GM06990 (cell line): ENCODE results near the gene SEPTIN2.
"Not testable (repeated sequence)": the region's sequence is repeated elsewhere in the genome, so short reads cannot be mapped to it uniquely, and the experiment has no call there.

ENCODE experiments used
- DNase-seq: peaks from one replicate; pipeline ENCODE4 v3.0.0-alpha.2; 2011; ENCODE audit not compliant: insufficient read length; ENCODE audit errors: extremely low read depth
- H3K27me3 ChIP-seq: replicated peaks from 2 replicates; pipeline ENCODE4 v1.6.0; 2011; ENCODE audit warnings: low read length; ENCODE audit not compliant: control insufficient read depth, insufficient read depth
- H3K36me3 ChIP-seq: 2 replicates; pipeline ENCODE4 v1.5.1; 2011; ENCODE audit warnings: low read length; ENCODE audit not compliant: control insufficient read depth, insufficient read depth
- H3K4me3 ChIP-seq: replicated peaks from 2 replicates; pipeline ENCODE4 v1.5.1; 2011; ENCODE audit warnings: low read depth, mild to moderate bottlenecking, control low read depth, low read length
- TF ChIP-seq, protein P1 (sequence below): IDR thresholded peaks from 2 replicates; pipeline ENCODE4 v1.5.1; 2011; ENCODE audit warnings: low read length, control low read depth, mild to moderate bottlenecking, inconsistent platforms; ENCODE audit not compliant: insufficient read depth, poor library complexity, severe bottlenecking

SEPTIN2 gene

DNA sequence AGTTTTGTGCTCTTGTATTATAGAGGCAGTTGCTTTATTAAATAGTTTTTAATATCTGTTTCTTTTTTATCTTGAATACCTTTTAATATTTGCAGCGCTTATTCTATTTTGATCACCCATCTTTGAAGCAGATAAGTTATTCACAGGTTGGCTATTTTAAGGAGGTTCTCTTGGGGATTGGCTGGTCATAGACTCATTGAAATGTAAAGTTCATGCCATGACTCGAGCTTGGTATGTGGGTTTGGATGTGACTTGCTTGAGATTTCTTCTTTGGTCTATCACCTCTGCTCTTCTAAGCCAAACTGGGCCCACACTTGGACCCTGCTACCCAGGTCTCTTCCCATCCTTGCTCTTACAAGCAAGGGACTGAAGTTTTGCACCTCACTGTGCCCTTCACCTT, 74.0 kb downstream of the SEPTIN2 start:
- no peak for DNase-seq
- H3K27me3 ChIP-seq, result no peaks in the 10 kb centered on the region
- no peak overlapping the region for H3K4me3 ChIP-seq
- H3K36me3 ChIP-seq, result no peaks in the 10 kb centered on the region
- TF ChIP-seq, protein P1, sequence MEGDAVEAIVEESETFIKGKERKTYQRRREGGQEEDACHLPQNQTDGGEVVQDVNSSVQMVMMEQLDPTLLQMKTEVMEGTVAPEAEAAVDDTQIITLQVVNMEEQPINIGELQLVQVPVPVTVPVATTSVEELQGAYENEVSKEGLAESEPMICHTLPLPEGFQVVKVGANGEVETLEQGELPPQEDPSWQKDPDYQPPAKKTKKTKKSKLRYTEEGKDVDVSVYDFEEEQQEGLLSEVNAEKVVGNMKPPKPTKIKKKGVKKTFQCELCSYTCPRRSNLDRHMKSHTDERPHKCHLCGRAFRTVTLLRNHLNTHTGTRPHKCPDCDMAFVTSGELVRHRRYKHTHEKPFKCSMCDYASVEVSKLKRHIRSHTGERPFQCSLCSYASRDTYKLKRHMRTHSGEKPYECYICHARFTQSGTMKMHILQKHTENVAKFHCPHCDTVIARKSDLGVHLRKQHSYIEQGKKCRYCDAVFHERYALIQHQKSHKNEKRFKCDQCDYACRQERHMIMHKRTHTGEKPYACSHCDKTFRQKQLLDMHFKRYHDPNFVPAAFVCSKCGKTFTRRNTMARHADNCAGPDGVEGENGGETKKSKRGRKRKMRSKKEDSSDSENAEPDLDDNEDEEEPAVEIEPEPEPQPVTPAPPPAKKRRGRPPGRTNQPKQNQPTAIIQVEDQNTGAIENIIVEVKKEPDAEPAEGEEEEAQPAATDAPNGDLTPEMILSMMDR, result no peak

DNA sequence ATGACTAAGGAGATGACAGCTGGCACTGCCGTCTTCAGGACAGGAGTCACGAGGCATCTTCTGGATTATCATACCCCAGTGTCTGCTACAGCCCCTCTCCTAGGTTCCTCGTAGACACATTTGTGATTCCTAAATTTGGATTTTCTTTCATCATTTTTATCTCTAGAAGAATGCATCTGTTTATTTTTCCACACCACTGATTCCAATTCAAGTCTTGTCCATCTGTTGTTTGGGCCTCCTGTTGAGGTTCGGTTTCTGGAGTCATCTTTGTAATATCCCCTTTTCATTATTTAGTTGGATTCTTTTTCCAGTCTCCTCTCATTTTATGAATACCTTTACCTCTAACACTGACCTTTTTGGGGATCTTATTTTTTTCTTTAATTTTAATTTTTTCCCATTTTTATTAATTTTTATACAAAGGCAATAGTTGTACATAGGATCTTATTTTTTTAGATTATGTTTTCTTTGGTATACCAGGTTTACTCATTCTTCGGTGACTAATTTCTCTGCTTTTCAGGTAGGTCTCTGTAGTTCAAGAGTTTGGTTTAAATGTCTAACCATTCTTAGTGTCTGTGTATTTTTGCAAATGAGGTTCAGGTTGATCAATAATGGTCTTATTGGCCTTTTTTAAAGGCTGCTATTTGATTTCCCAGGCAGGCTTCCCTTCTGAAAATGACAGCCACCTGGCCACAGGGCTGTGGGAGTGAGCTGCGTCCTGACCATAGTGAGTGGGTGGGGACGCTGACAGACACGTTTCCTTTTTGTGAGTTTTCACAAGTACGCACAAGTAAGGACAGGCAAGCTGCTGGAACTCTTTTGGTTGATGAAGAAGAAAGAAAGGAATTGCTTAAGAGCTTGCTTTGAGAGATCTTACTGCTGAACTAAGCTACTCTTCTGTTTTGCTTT, 74.8 kb downstream of the SEPTIN2 start:
- TF ChIP-seq, protein P1, result no peak
- H3K27me3 ChIP-seq, result no peaks in the 10 kb centered on the region
- H3K4me3 ChIP-seq, result no peak overlapping the region
- DNase-seq, result no peak
- no peaks in the 10 kb centered on the region for H3K36me3 ChIP-seq

DNA sequence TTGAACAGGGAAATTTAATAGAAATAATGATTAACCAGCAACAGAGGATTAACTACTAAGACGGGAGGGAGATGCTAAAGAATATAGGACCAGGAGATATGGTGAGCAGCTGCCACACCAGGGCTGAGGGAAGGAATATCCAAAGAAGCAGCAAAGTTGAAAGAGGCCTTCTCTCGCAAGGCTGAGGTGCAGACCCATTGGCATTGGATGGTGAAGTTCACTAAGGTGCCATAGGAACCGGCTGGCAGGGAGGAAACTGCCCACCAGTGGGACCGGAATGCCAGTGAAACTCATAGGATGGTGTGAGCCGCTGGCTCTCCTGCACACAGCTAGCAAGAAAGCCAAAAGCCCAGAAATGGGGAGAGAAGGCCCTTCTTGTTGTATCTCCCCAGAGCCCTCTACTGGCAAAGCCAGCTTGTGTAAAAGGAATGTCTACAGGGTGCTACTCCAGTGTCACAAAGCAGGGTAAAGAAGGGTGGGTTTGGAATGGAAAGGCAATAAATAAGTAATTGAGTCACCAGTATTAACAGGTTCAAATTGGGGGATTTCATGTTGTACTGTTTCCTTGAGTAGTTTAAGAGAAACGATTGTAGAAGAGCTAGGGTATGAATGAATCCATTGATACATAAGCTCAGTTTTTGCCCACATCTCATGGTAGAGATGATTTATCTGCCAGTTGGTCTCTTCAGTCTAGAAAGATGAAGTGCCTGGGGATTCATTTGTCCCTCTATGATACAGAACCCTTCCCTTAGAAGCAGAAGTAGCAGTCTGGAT, 76.4 kb downstream of the SEPTIN2 start:
- TF ChIP-seq, protein P1, result peak; percentile 66

DNA sequence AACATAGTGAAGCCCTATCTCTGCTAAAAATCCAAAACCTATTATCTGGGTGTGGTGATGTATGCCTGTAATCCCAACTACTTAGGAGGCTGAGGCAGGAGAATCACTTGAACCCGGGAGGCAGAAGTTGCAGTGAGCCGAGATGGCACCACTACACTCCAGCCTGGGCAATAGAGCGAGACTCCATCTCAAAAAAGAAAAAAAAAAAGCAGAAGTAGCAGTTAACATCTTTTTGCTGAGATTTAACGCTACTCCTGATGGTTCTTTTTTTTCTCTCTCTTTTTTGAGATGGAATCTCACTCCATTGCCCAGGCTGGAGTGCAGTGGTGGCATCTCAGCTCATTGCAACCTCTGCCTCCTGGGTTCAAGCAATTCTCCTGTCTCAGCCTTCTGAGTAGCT, 77.0 kb downstream of the SEPTIN2 start:
- not testable (repeated sequence) for H3K36me3 ChIP-seq, H3K4me3 ChIP-seq, H3K27me3 ChIP-seq, DNase-seq

More for the DNA sequence above, 76.4 kb downstream of the SEPTIN2 start:
- H3K4me3 ChIP-seq, result no peak overlapping the region
- no peak for DNase-seq
- no peaks in the 10 kb centered on the region for H3K27me3 ChIP-seq
- H3K36me3 ChIP-seq, result no peaks in the 10 kb centered on the region

DNA sequence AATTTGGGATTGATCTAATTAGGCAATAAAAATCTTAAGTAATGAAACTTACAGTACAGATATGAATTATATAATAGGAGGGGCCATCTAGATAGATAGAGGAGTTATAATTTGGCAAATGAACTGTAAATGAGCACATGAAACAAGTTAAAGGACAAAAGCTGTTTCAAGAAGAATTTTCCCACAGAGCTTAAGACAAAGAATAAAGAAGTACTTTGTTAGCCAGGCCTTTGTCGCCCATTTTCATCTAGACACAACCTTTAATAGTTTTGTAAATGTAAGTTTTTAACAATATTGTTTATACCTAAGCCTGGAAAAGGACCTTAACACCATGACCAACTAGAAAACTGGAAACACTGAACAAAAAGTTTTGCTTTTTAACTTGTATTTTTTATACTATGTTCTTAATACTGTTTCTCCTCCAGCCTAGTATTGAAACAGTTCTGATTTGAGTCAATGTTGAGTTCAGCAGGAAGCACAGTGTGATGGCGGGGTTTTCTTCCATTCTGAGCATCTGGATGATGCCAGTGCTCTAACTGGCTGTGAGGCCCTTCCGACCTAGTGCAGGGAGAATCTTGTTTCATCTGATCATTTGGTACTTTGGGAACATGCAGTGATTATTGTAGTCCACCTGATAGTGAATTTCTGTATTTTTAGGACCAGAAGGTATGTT, 77.9 kb downstream of the SEPTIN2 start:
- TF ChIP-seq, protein P1, result no peak
- H3K27me3 ChIP-seq, result no peaks in the 10 kb centered on the region
- H3K36me3 ChIP-seq, result no peaks in the 10 kb centered on the region
- H3K4me3 ChIP-seq, result no peak overlapping the region
- no peak for DNase-seq

DNA sequence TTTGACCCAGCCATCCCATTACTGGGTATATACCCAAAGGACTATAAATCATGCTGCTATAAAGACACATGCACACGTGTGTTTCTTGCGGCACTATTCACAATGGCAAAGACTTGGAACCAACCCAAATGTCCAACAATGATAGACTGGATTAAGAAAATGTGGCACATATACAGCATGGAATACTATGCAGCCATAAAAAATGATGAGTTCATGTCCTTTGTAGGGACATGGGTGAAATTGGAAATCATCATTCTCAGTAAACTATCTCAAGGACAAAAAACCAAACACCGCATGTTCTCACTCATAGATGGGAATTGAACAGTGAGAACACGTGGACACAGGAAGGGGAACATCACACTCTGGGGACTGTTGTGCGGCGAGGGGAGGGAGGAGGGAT, 81.1 kb downstream of the SEPTIN2 start:
- DNase-seq, H3K4me3 ChIP-seq, H3K36me3 ChIP-seq, H3K27me3 ChIP-seq: not testable (repeated sequence)
